Neural progenitor cell (in vitro differentiated cells): ENCODE data around the gene STK11IP.

ENCODE experiments used
- CTCF ChIP-seq: fragments of 200-600 bp; sonication (generic); IDR thresholded peaks from 2 replicates; pipeline ENCODE4 v1.5.1; 2017; ENCODE audit warnings: antibody characterized with exemption, mild to moderate bottlenecking
- EZH2phosphoT487 ChIP-seq: fragments of 200-600 bp; sonication (generic); IDR thresholded peaks from 2 replicates; pipeline ENCODE4 v1.6.1; 2017; ENCODE audit warnings: antibody characterized with exemption

GRCh38 chr2:219549619-219550018, 48.0 kb upstream of the STK11IP start:
- TF ChIP-seq CTCF: no peak
- no peak for TF ChIP-seq EZH2phosphoT487
